ENCODE results near the gene CASZ1.

Gene CASZ1, protein sequence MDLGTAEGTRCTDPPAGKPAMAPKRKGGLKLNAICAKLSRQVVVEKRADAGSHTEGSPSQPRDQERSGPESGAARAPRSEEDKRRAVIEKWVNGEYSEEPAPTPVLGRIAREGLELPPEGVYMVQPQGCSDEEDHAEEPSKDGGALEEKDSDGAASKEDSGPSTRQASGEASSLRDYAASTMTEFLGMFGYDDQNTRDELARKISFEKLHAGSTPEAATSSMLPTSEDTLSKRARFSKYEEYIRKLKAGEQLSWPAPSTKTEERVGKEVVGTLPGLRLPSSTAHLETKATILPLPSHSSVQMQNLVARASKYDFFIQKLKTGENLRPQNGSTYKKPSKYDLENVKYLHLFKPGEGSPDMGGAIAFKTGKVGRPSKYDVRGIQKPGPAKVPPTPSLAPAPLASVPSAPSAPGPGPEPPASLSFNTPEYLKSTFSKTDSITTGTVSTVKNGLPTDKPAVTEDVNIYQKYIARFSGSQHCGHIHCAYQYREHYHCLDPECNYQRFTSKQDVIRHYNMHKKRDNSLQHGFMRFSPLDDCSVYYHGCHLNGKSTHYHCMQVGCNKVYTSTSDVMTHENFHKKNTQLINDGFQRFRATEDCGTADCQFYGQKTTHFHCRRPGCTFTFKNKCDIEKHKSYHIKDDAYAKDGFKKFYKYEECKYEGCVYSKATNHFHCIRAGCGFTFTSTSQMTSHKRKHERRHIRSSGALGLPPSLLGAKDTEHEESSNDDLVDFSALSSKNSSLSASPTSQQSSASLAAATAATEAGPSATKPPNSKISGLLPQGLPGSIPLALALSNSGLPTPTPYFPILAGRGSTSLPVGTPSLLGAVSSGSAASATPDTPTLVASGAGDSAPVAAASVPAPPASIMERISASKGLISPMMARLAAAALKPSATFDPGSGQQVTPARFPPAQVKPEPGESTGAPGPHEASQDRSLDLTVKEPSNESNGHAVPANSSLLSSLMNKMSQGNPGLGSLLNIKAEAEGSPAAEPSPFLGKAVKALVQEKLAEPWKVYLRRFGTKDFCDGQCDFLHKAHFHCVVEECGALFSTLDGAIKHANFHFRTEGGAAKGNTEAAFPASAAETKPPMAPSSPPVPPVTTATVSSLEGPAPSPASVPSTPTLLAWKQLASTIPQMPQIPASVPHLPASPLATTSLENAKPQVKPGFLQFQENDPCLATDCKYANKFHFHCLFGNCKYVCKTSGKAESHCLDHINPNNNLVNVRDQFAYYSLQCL (N-terminal part only)

DNA sequence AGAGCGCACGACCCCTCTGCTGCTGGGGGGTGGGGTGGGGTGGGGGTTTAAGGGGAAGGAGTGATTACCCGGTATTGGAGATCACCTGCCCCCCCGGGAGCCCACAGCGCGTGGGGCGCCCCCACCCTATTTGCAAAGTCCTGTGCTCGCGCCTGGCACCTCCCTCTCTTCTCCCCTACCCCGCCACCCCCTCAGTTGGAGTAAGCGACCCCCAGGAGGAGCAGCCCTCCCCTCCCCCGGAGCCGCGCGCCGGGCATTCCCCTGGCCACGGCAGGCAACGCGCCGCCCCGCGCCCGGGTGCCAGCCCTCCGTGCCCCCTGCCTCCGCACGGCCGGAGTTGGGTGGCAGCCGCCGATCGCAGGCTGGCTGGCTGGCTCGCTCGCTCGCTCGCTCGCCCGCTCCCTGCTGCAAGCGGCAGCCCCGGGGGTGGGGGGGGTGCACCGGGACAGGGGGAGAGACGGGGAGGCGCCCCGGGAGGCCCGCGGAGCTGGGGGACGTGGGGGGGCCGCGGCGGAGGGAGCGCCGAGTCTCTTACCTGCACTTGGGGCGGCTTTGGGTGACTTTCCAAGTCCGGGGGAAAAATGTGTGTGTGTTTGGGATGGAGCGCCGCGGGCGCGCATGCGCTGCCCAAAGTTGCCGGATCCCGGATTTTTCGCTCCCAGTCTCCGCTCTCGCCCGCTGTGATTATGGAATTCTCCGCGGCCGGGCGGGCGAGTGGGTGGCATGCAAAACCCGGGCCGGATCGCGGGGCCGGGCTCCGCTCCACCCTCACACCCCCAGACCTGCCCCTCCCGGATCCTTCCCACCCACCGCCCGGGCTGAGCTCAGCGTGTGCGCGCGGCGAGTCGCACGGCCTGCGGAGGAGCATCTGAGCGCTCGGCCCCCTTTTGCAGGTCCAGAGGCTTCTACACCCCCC is at the start of gene CASZ1:
CASZ1 (minus strand) TSS at position 618 of the 916 bp plus-strand sequence. CDS start 102,757 bp downstream, outside the sequence.
- DNase-seq = peak; percentile 32 to 75 (median 51)

DNA sequence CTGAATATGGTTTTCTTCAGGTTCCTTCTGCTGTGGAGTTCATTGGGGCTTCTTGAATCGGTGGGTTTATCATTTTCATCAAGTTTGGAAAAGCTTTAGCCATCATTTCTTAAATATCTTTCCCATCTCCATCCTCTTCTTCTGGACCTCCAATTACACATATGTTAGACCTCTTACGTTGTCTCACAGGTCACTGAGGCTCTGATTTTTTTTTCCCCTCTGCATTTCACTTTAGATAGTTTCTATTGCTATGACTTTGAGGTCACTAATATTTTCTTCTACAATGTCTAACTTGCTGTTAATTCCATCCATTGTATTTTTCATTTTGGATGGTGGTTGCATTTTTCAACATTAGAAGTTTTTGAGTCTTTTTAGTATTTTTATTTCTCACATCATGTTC is 47.3 kb upstream of the CASZ1 start:
- DNase-seq = no peak

DNA sequence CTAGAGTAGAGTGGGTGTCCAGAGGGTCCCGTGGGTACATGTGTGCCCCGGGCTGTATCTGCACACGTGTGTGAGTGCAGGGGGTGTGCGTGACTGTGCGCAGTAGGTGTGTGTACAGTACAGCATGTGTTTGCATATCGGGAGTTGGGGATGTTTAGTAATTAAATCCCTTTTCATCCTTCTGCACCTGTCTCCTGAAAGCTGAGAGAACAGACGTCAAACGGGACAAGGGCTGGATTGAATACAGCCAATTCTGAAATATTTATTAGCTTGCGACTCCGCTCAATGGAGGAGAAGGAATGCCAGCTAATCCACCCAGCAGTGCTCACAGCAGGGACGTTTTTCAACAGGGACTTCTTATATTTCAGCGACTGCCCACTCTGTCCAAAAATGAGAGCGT is 44.7 kb upstream of the CASZ1 start:
- no peak for DNase-seq

DNA sequence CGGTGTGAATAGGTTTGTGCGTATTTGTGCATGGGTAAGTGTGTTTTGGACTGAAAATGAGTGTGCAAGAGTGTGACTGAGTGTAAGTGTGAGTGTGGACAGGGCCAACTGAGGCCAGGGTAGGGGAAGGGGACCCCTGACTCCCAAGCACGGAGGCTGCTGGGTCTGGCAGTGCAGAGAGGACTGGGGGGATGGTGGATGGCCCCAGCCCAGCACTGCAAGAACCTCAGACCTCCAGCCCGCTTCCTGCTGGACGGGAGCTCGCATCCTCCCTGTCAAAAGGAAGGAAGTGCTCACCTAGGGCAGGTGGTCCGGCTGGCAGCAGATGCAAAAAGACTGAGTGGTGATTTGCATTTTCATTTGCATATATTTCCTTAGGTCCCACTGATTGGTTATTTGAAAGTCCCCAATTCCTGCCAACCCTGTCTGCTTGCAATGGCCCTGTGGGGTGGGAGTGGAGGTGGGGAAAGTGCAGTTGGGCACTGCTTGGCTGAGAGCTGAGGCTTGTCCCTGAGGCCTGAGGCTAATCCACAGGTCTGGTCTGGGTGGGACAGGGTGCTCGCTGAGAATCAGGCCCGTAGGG is 42.8 kb upstream of the CASZ1 start:
- DNase-seq = no peak

DNA sequence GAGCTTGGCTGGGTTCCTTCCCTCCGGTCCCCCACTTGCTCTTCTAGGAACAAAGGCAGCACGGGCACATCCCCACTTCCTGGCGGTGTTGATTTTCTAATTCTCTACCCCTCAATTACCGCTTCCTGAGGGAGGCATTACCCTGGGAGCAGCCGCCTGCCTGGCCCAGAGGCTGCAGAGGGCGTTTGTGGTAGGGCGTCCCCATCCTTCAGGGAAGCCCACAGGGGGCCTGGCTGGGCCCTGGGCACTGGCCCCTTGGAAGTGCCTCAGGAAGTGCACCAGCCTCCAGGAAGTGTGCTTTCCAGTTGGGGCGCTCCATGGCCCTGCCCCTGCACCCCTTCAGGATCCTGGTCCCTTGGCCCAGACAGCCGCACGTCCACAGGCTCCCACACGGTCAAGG is 42.1 kb upstream of the CASZ1 start:
- no peak for DNase-seq

DNA sequence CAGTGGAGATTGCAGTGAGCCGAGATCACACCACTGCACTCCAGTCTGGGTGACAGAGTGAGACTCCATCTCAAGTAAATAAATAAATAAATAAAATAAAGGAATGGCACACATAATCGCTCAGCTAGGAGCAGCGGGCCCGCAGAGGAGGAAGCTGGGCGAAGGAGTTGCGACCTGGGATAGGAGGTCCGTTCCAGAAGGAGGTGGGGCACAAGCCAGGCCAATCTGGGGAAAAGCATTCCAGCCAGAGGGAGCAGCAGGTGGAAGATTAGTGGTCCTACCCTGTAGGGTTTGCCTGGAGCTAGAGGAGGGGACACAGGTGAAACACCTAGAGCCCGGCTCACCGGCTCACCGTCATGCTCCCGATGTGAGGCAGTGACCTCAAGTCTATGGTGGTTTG is 40.3 kb upstream of the CASZ1 start:
- DNase-seq = no peak

DNA sequence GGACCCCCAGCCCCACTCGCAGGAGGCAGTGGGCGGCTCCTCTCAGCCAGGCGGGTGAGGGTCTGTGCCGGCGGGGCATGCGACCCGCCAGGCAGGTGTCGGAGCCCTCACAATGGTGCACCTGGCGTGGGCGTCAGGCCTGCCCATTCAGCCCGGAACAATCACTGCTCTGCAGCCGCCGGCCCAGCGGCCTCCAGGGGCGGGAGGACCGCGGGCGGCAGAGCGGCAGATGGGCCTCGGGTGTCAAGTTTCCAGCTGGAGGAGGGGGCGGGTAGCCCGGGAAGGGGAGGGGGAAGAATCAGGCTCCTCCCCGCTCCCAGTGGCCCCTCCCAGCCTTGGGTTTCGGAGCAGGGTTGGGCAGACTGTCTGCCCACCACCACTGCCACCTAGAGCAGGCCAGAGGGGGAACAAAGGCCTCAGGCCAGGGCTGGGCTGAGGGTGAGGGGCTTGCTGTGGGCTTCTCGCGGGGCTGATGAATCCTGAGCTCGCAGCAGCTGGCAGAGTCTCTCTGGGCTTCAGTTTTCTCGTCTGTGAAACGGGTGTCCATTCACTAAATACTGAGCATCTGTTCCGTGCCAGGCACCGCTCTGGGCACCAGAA is 39.5 kb upstream of the CASZ1 start:
- DNase-seq = peak in 2 of 3 donors; percentile 1 to 31

DNA sequence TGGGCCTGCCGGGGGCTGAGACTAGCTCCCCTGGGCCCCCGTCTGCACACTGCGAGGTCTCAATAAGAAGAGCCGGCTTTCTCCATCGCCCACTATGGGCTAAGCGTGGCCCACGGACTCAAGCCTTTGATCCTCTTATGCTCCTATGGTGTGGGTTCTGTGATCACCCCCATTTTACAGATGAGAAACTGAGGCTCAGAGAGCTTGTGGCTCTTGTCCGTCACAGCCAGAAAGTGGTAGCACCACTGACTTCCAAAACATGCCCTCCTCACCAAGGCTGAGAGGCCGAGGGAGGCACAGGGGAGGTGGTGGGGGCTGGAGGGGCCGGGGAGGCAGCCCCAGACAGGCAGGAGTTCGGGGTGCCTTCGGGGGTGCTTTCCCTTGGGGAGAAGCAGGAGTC is 39.0 kb upstream of the CASZ1 start:
- DNase-seq = no peak

DNA sequence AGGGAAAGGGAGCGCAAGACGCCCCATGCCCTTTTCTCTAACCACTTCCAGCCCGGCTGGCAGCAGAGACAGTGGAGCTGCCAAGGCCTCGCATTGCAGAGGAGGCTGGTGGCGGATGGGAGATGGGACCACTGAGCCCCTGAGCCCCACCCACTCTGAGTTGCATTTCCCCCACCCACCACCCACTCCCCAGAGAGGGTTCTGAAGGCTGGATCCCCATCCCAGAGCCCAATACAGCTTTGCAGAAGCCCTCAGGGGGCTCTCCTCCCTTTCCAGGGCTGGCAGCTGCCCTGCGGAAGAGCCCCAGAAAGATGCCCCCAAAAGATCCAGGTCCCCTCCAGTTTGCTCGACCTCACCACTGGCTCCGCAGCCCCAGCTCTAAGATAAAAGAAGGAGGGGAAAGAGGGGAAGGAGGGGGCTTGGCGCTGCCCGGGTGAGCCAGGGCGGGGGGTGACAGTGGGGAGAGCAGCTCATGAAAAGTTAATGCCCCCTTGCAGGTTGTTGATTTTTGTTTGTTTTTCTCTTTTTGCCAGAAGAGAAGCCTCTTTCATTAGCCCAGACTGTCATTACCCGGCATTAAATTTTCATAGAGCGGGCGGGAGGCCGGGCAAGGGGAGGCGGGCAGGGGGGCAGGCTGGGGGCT is 38.4 kb upstream of the CASZ1 start:
- no peak for DNase-seq

DNA sequence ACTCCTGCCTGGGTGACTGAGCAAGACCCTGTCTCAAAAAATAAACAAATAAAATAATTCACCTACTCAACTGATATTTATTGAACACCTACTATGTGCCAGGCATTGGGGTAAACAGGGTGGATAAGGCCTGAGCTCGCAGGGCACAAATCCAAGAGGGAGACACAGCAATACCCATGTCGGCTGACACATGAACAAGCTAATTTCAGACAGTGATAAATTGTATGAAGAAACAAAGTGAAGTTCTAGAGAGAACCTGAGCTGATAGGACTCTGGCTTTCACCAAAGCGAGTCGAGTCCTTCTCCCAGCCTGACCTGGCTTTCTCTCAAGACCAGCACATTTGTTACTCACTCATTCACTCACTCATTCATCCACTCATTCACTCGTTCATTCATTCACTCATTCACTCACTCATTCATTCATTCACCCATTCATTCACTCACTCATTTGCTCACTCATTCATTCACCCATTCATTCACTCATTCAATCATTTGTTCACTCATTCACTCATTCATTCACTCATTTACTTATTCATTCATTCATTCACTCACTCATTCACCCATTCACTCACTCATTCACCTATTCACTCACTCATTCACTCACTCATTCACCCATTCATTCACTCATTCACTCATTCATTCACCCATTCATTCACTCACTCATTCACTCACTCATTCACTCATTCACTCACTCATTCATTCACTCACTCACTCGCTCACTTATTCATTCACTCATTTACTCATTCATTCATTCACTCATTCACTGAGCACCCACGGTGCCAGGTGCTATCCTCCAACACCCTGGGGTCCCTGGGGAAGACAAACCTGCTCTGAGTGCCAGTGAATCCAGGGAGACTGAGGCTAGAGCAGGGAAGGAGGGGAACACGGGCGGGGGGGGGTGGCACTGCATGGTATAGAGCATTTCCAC is 37.4 kb upstream of the CASZ1 start:
- DNase-seq = no peak

DNA sequence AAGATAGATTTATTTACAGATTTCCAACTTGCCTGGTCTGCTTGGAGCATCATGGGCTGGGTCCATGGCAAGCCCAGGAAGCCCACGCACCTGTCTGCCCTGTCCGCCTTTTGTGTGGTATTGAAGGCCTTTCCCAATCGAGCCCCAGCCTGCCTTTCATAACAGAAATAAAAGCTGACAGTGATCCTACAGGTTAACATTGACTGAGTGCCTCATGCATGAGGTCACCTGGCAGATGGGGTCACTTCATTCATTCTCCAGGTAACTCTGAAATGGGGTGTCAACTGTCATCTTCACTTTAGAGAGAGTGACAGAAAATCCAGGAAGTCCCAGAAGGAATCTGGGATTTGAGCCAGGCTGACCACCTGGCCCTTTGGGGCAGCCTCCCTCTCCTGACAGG is 36.3 kb upstream of the CASZ1 start:
- DNase-seq = no peak

DNA sequence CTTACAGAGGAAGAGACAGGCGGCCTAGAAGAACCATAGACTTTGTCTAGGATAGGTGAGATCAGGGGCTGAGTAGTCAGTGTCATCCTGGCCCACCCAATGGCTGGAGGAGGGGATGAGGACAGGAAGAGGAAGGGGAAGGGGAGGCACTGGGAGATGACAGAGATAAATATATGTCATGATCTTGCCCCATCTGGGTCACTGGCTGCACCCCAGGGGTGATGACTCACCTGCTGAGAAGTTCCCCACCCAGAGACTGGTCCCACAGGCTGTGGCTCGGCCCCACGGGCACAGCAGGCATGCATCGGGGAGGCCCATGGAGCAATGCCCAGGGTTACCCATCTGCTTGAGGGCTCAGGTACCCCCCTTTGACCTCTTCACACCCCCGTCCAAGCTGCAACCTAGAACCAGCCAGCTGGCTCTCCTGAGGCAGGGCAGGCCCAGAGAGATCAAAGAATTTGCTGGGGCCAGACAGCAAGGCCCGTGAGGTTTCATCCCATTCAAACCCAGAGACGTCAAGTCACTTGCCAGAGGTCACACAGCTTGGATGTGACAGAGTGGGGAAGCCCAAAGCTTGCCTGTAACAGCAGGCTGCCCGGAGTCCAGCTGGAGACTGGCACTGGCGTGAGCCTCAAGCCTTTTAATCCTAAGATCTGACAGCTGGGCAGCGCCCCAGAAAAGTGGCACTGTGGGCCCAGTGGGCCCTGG is 34.7 kb upstream of the CASZ1 start:
- peak; percentile 57 to 60 (median 59) for DNase-seq

DNA sequence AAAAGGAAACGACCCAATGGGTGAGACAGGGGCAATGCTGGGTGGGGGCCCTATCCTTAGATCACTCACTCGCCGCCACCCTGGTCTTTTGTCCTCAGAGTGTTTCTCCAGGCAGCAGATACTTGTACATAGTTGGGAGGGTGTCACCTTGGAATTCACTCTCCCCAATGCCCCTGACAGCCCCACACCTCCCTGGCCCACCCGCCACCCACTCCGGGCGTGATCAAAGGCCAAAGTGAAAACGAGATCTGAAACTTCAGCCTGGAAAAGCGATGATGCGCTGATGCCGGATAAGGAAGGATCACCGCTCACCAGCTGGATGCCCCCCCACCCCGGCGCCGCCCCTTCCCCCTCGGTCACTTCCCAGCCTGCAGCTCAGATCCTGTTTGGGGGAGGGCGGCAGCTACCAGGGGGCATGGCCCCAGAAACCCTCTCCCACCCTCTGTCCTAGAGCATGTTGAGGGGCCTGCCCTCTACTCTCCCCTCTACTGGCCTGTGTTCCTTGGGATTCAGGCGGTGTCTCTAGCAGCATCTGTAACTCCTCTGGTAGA is 33.6 kb upstream of the CASZ1 start:
- peak in 1 of 3 donors; percentile 15 for DNase-seq

DNA sequence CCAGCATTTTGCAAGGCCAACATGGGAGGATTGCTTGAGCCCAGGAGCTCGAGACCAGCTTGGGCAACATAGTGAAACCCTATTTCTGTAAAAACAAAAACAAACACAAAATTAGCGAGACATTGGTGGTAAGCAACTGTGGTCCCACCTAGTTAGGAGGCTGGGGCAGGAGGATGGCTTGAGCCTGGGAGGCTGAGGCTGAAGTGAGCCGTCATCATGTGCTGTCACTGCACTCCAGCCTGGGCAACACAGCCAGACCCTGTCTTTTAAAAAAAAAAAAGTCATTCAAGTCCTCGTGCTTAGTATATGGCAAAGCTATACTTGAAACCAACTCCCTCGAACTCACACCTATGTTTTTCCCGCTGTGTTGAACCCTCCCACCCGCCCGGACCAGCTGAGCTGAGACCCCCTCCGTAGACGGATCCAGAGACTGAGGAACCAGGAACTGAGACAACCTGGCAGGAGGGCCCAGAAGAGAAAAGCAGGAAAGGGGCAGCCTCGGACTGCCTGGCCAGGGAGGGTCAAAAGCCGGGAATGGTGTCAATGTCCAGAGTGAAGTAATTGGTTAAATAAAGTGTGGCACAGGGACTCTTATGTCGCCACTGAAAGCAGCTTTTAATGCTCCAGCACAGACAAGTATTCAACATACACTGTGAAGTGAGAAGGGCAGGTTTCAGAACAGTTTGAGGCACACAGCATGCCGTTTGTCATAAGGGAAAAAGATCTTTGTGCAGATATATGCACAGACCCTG is 32.8 kb upstream of the CASZ1 start:
- no peak for DNase-seq

DNA sequence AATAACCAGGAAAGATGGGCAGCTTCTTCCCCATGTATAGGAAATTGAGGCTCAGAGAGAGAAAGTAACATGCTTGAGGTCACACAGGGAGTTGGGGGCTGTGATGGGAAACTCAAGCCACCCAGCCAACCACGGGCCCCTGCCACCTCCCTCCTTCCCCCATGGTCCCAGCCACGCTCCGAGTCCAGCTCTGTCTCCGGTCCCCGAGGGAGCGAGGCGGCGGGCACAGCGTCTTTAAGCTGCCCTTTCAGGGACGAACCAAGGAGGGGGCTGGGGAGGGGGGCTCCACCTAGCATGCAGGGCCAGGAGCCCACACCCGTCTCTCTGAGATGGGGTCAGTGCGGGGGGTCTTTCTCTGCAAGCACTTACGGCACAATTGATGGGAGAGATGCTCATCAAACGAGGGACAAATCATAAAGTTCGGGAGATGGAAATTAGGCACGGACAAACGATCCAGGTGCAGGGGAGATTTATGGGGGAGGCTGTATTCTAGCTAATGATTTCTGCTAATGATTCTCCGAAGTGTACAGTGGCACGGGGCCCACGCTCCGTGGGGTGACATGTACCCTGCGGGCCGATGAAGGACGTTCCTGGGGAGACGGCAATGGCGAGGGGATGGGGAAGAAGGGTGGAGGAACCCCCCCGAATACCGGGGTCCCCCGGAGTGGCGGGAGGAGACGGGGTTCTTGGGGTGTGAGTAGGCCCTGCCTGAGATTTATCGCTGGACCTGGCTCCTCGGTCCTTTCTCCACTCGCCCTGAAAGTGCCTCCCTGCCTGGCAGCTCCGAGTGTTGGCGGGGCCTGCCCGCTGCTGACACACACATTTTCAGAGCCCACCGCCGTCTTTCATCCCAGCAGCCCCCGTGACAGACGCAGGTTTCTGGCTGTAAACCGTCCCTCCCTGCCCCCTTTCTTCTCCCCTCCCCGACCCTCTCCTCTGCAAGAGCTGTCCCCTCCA is 31.2 kb upstream of the CASZ1 start:
- DNase-seq = no peak

DNA sequence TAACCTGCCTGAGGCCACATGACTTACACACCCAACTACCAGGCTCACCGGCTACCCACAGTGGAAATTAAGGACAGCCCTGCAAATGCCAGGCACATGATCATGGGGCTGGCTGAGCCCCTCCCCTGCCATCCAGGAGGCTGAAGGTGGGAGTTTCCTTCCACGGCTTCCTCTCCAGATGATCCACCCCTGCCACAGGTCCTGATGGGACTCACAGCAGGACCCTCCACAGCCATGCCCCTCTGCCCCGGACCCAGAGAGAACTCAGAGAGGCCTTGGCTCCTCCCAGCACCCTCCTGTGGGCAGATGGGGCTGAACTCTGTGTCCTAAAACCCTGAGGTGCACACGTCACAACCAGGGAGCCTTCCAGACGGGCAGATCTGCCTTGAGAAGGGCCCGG is 29.1 kb upstream of the CASZ1 start:
- no peak for DNase-seq

Data from suppressor macrophage treated with lipopolysaccharide for 1 hour (primary cell).